Stimulated activated CD8-positive, alpha-beta memory T cell treated with anti-CD3 and anti-CD28 coated beads, Interleukin-4, amount 100 ng/mL, for 4 hours (primary cell): ENCODE measurements around the gene SBNO2.
A peak's percentile ranks its signal among the peaks of the same experiment; 100 is the strongest.
"Not testable (repeated sequence)": the region's sequence is repeated elsewhere in the genome, so short reads cannot be mapped to it uniquely, and the experiment has no call there.

ENCODE experiments used
- DNase-seq, 2 donors: peaks; one replicate each; pipeline ENCODE4 v3.0.0-alpha.2; 2020; ENCODE audit warnings: low read depth in 2 of 2, low spot score in 1 of 2

SBNO2 gene

DNA sequence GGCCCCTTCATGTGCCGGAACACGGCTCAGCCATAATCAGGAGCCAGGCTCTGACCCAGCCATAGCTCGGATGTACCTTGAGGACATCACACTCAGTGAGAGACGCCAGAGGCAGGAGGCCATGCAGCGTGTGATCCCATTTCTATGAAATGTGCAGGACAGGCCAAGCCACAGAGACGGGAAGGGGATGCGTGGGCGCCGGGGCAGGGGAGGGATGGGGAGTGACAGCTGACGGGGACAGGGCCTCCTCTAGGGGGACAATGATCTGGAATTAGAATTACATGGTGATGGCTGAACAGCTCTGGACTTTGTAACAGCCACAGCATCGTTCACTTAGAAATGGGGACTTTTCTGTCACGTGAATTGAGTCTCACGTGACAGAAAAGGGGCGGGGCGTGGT lies 34.9 kb downstream of the SBNO2 start:
- DNase-seq, result no peak

DNA sequence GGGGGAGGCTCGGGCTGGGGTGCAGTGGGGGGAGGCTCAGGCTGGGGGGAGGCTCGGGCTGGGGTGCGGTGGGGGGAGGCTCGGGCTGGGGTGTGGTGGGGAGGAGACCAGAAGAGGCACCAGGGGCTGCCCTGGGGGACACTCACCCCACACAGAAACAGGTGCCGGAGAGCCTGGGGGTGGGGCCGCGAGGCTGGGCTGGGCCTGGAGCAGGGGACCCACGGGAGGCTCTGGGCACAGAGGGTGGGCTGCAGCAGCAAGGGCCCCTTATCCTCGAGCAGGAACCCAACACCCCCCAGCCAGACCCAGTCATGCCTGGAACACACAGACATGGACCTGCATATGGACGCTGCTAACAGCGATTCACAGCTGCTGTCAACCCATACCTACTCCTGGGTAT lies 35.9 kb downstream of the SBNO2 start:
- no peak for DNase-seq

DNA sequence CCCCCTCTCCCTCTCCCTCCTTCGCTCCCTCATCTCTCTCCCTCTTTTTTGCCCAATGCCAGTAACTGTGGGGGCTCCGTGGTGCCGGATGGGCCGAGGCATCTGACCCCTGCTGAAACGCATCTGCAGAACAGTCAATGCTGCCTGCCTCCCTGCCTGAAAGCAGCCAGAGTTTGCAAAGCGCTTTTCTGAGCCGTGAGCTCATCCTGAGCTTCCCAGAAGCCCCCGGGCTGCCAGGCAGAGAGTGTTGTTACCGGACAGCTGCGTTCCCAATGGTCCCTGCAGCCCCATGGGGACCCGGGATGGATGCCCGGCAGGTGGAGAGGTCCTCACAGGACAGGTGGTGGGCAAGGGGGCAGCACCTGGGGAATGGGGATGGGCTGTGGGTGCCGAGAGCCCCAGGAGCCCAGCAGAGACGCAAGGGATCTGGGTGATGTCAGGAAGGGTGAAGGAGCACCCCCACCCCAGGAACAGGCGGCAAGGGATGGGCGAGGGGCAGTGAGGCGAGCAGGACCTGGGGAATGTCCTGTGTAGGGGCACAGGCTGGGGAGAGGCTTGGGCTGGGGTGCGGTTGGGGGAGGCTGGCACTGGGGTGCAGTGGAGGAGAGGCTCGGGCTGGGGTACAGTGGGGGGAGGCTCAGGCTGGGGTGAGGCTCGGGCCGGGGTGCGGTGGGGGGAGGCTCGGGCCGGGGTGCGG lies 37.3 kb downstream of the SBNO2 start:
- no peak for DNase-seq

DNA sequence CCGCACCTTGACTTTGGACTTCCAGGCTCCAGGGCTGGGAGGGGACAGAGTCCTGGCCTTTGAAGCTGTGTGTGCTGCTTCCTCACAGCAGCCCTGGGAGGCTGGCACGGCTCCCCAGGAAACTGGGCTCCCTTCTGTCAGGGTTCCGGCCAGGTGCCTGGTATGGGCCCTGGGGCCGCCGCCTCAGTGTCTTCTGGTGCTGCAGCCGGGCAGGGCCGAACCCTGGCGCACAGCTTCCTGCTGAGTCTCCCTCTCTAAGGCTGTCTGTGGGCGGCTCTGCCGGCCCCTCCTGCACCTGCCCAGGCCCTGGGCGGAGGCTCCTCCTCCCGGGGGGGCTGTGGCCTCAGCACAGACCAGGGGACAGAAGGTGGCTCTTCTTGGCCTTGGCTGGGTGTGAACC lies 37.9 kb downstream of the SBNO2 start:
- DNase-seq, result no peak

DNA sequence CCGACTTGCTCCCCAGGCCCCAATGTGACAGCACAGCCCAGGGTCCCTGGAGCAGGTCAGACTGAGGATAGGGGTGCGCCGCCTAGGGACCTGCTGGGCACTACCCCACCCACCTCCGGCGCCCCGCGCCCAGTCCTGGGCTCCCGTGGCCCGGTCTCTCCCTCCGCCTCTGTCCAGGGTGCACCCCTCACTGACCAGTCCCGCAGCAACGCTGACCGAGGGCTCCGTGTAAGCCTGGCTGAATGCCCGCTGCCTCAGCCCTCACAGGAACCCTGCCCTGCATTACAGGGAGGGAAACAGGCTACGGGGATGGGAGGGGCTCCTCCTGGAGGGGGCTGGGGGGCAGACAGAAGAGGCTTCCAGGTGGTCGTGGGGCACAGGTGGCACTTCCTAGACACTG lies 38.6 kb downstream of the SBNO2 start:
- DNase-seq, result no peak

DNA sequence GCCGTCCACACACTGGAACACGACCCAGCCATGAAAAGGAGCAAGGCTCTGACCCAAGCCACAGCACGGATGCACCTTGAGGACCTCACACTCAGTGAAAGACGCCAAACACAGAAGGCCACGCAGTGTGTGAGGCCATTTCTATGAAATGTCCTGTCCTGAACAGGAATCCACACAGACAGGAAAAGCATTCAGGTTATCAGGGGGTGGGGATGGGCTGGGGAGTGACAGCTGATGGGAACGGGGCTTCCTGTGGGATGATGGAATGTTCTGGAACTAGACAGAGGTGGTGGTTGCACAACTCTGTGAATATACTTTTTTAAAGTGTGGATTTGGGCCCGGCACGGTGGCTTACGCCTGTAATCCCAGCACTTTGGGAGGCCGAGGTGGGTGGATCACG lies 39.6 kb downstream of the SBNO2 start:
- DNase-seq, result no peak

DNA sequence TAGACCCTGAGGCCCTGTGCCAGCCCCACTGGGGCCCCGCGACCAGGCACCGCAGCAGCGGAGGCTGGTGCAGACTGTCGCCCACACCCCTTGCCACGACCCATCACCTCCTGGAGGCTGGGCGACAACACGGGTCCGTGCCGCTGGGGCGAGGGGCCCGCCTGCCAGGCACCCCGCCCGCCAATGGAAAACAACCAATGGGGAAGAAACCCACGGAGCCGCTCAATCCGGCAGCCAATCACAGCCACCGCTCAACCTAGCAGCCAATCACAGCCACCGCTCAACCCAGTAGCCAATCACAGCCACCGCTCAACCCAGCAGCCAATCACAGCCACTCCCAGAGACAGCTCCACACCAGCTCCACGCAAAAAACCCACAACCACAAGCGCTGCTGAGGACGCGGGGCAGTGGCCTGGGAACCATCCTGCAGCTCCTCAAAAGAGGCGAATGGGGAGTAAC lies 40.6 kb downstream of the SBNO2 start:
- DNase-seq, result peak; percentile 32 to 67

DNA sequence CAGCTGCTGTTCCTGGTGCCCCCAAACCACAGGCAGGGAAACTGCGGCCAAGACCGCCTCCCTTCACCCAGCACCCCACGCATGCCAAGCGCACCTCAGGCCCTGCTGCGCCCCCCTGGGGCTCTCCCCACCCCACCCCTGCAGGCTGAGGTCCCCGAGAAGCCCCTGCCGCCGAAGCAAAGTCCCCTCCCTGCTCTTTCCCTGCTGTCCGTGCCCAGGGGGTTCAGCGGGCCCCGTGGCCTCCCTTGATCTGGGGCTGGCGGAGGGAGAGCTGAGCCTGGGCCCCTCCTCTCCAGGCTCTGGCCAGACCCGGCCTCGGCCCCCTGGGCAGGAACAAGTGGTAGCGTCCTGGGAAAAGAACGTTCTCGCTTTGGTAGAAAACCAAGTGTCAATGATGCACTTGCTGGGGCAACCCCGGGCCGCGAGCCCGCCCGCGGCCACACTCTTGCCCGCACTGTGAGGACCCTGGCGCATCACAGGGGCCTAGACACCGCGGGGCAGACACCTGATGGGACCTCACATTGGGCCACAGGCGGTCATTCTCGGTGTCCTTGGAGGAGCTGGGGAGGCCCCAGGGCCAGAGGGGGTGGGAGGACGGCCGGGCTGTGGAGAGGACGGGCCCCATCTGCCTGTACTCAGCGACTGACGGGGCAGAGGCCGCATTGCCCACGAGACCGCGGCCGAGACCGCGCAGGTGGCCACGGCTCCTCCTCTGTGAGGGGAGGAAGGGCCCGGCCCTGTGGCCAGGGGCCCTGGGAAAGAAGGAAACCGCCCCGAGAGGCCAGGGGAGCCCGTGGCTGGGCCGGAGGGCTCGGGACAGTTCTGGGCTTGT lies 41.3 kb downstream of the SBNO2 start:
- DNase-seq, result peak in 1 of 2 donors; percentile 16

DNA sequence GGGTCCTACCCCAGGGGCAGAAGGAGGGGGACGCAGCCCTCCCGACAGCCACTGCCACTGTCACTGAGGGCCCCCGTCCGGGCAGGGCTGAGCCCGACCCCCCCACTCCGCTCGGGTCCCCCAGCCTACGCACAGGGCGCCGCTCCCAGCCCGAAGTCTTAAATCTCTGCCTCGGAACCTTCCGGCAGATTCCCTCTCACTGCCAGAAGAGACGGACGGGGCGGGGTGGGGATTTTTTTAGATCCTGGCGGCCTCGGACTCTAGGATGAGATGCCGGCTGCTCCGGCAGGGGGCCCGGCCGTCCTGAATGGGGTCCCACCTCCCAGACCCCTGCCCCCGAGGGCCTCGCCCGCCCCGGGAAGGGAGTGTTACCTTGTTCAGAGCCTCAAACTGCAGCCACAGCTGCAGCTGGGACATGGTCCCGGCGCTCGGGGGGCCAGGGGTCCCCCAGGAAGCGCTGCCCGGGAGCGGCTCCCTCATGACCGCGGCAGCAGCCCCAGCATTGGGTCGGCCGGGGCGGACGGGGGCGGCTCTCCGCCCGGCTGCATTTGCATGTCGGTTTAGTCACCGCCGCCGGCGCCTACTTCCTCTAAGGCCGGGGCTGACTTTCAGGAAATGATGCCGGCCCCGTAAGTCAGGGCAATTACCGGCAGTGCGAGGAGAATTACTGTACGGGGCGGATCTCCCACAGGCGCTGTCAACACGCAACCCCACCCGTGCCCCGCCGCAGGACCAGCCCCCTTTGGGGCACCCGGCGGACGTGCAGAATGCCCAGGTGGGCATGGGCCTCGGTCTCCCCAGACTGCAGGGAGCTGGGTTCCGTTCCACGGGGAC lies 42.1 kb downstream of the SBNO2 start:
- peak; percentile 78 to 79 for DNase-seq

DNA sequence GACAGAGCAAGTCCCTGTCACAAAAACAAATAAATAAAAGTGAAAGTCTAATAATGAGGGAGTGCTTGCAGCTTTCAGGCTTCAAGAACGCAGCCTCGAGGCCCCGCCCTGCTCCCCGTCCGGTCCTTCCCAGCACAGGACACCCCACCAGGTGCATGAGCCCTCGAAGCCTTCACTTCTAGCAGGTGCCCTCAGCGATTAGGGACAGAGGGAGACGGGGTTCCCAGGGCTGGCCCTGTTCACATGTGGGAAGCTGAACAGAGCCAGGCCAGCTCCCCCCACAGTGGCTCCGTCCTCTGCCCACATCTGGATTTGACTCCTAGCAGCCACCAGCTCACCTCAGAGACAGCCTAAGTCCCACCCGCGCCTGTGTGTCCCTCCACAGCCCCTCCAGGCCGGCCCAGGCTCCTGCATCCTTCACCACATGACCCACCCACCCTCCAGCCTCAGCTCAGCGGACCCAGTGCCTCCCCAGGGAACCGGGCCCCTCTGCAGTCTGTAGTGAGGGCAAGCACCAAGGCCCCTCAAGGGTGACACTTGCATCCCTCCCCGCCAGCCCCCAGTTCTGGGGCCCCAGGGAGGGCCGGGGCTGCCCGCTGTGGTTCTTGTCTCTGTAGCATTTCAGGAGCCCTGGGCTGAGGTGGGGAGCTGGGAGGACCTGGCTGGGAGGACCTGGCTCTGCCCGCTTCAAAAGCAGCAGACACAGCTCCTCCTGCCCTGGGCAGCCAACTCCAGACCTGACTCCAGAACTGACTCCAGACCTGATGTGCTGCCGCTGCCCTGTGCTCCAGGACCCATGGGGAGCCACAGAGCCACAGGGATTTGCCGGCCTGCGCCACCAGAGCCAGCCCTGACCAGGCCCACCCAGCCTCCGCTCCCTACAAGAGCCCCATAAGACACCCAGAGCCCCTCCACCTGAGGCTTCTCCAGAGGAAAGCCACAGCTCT lies 43.0 kb downstream of the SBNO2 start:
- DNase-seq, result peak in 1 of 2 donors; percentile 23

DNA sequence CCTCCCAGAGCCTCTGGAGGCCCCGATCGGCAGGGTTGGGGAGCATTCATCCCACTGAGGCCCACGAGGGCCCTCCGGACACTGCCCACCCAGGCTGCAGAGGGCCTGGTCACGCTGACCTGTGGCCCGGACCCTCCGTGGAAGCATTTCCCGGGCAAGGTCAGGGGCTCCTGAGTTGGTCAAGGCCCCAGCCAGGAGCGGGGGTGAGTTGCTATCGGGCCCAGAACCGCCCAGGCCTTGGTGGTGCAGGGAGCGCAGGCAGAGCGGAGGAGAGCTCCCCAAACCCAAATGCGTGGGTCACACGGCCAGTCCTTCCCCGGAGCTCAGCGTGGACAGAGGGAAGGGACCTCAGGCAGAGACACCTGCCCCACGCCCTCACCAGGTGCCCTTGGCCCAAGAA lies 44.5 kb downstream of the SBNO2 start:
- DNase-seq, result no peak

DNA sequence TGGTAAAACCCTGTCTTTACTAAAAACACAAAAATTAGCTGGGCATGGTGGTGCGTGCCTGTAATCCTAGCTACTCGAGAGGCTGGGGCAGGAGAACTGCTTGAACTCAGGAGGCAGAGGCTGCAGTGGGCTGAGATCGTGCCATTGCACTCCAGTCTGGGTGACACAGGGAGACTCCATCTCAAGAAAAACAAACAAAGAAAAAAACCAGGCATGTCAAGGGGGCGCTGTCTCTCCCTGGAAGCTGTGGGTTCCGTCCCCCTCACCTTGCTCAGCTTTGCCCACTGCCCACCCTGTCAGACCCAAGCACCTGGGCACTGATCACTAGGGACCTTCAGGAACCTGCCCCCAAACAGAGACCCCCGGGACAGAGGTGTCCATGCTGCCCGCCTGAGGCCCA lies 45.0 kb downstream of the SBNO2 start:
- DNase-seq, result not testable (repeated sequence)

DNA sequence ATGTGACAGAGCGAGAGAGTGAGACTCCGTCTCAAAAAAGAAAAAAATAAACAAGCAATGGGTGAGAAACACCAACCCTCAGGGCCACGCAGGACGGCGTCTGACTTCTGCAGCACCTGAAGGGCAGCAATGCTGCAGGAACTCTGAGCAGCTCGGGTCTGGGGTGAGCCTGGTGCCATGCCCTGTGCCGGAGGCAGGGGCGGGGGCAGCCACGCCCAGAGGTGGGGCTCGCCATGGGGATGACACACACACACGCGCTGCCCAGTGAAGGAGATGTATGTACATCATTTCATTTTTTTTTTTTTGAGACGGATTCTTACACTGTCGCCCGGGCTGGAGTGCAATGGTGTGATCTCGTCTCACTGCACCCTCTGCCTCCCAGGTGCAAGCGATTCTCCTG lies 46.0 kb downstream of the SBNO2 start:
- DNase-seq, result no peak

DNA sequence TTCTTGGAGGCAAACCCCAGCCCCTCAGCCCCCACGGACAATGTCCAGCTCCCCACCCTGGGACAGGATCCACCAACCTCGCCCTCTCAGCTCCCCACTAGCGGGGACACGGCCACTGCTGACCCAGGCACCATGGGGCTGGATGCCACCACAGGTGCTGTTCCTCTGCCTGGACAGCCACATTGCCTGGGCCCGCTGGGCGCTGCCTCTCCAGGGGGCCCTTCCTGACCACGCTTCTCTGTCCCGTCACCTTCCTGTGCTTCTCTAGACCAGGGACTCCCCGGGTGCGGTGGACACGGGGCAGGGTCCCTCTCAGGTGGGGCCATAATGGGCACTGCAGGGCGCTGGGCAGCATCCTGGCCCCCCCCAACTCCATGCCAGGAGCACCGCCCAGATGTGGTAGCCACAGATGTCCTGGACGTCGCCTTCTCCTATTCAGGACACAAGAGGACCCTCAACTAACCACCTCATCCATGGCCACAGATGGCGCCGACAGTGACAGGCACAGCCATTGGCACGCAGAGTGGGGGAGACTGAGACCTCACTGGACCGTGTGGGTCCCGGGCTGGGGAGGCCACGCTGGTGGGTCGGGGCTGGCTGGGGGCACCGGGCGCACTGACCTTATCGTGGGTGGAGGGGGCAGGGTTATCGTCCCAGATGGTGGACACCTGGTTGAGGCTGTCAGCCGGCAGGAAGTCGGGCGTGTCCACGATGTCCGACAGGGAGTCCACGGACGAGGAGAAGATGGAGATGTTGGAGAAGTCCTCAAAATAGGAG lies 46.9 kb downstream of the SBNO2 start:
- DNase-seq, result no peak

DNA sequence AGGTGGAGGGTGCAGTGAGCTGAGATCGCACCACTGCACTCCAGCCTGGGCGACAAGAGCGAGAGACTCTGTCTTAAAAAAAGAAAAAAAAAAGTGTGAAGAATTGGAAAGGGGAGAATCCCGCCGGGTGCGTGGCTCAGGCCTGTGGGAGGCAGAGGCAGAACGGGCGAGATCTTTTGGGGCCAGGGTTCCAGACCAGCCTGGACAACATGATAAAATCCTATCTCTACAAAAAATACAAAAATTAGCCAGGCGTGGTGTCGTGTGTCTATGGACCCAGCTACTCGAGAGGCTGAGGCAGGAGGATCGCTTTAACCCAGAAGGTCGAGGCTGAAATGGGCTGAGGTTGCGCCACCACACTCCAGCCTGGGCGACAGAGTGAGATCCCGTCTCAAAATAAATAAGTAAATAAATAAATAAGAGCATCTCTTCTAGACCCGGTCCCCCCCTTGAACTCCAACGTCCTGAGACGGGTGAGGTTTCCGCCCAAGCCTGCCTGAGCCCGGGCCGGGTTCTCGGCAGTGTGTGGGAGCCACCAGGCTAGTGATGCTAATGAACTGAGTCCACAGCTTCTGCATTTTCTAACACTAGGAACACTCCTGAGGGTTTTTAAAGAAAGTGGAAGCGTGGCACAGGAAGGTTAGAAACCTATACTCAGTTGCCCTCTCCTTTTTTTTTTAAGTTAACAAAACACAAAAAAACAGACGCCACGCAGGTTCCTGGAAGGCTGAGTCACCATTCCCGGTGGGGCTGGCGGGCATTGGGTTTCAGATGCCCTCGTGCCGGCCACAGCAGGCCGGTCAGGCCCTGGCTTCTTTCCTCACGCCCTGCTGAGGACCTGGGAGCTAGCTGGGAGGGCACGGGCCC lies 48.2 kb downstream of the SBNO2 start:
- DNase-seq, result no peak

DNA sequence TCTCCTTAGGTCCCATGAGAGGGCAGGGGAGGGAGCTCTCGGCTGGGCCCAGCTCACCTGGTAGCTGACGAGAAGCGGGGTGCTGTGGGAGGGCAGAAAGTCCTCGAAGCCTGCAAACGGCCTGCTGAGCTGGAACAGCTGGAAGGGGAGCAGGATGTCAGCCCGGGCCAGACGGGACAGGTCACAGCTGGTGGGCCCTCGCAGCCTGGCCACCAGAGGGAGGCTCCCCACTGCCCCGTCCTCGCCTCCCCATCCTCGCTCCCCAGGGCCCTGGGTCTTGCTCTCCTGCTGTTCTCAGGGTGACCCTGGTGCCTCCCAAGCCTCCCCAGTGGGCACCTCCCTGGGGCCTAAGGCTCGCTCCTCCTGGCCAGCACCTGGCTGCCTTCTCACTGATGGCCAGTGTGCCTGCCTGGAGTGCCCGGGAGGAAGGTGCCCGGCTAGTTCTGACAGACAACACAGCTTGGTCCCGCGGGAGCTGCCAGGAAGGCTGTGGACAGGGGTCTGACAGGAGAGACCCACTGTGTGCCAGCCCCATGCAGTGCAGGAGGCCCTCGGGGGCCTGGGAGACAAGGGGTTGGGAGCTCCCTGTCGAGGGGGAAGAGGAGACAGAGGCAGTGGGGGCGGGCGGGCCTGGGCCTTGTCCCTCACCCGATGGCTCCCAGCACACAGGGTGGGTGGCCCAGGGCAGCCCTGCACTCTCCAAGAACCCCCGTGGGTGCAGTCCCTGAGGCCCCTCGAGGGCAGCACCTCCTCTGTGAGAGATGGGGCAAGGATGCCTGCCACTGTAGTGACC lies 50.0 kb downstream of the SBNO2 start:
- no peak for DNase-seq

DNA sequence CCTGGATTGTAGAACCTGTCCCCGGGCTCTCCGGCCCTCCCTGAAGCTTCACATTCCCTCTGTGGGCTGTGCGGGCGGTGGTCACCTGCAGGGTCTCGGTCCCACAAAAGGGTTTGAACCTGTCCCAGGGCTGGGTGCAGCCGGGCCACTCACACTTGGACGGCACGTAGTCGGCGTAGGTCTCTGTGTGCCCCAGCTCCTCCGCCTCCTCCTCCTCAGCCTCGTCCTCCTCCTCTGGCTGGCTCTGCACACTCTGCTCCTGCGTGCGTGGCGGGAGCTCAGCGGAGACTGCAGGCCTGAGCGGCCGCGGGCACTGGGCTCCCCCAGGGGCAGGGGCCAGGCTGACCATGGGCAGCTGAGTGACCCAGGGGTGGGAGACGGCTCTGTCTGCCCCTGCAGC lies 50.7 kb downstream of the SBNO2 start:
- DNase-seq, result no peak

DNA sequence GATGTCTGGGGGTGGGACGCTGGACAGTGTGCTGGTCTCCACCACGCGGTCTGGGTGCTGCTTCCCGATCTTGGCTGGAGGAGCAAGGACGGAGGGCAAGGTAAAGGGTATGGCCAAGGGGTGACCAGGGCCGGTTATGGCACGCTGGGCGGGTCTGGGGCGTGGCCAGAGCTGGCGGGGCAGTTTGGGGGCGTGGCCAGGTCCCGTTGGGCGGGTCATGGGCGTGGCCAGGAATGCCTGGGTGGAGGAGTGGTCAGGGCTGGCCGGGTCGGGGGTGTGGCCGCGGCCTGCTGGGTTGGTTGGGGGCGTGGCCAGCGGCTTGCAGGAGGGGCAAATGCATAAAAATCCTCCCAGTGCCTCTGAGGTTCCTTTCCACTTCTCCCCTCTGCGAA lies 51.1 kb downstream of the SBNO2 start:
- no peak for DNase-seq
